GM12864 (cell line): ENCODE results near the gene SMAD4.

Experiments used
- DNase-seq: peaks from one replicate; pipeline ENCODE4 v3.0.0-alpha.2; 2011; ENCODE audit warnings: low read depth
- H3K4me3 ChIP-seq: 2 replicates; pipeline ENCODE4 v1.5.1; 2011; ENCODE audit warnings: mild to moderate bottlenecking, low read depth, low read length, control low read depth
- TF ChIP-seq, protein P1 (sequence below): IDR thresholded peaks from 2 replicates; pipeline ENCODE4 v1.5.1; 2011; ENCODE audit warnings: low read depth, mild to moderate bottlenecking, moderate library complexity, low read length, control low read depth, inconsistent platforms; ENCODE audit errors: missing control alignments

SMAD4 gene

DNA sequence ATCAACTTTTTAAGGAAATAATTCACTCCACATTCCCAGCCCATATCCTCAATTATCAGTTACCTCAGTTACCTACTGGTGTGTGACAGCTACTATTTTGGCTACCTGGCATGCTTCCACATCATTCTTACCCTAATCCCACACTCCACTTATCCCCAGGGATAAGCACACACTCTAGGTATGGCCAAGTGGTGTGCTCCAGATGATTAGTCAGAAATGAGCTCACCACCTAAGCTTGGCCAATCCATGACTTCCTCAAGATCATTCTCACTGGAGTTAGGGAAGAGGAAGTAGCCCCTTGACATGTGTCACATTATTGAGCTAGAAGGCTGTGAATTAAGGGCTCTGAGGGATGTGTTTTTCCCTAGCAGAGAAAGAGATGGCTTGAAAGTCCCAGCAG, 20.9 kb upstream of the SMAD4 start:
- no peak for DNase-seq
- TF ChIP-seq, protein P1, sequence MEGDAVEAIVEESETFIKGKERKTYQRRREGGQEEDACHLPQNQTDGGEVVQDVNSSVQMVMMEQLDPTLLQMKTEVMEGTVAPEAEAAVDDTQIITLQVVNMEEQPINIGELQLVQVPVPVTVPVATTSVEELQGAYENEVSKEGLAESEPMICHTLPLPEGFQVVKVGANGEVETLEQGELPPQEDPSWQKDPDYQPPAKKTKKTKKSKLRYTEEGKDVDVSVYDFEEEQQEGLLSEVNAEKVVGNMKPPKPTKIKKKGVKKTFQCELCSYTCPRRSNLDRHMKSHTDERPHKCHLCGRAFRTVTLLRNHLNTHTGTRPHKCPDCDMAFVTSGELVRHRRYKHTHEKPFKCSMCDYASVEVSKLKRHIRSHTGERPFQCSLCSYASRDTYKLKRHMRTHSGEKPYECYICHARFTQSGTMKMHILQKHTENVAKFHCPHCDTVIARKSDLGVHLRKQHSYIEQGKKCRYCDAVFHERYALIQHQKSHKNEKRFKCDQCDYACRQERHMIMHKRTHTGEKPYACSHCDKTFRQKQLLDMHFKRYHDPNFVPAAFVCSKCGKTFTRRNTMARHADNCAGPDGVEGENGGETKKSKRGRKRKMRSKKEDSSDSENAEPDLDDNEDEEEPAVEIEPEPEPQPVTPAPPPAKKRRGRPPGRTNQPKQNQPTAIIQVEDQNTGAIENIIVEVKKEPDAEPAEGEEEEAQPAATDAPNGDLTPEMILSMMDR = no peak
- no peak overlapping the region for H3K4me3 ChIP-seq

DNA sequence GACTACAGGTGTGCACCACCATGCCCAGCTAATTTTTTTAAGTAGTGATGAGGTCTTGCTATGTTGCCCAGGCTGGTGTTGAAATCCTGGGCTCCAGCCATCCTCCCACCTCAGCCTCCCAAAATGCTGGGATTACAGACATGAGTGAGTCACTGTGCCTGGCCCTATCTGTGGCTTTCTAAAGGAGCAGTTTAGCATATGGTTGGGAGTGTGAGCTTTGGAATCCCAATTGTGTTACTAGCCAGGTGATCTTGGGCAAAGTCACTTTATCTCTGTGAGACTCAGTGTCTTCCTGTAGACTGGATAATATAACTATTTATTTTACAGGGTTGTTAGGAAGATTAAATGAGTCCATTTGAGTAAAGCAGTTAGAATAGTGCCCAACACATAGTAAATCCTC, 19.8 kb upstream of the SMAD4 start:
- DNase-seq = no peak
- TF ChIP-seq, protein P1 = no peak
- no peak overlapping the region for H3K4me3 ChIP-seq

DNA sequence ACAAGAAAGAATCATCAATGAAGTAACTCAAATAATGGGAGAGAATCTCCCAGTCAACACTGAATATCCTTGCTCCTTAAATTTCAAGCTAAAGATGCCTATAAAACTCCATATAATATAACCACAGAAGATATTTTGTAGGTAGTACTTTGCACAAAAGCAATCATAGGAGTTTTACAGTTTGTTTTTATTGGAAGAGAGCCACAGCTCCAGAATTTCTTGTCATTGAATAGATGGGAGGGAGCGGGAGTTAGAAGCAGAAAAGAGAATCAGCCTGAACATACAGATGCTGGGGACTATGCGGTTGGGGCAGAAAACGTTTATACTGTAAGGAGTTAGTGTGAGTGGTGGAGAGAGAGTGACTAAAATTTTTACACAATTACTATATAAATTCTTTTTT, 18.3 kb upstream of the SMAD4 start:
- no peak for DNase-seq
- TF ChIP-seq, protein P1 = no peak

DNA sequence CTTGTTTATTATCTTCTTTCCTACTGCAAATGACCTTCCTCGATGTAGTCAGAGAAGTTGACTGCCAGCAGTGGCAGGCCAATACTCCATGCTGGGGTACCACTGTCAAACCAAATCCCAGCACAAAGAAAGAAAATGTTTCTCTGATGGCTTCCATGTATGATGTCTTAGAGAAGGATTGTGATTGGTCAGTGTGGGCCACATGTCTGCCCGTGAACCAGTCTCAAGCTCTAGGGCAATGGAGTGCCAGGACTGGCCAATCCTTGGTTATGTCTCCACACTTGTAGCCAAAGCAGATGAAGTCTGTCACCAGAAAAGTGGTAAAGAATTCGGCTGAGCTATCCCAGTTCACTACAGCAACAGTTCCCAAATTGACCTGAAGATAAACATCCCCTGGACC, 17.6 kb upstream of the SMAD4 start:
- TF ChIP-seq, protein P1 = no peak
- no peak overlapping the region for H3K4me3 ChIP-seq
- no peak for DNase-seq

More for the DNA sequence above, 18.3 kb upstream of the SMAD4 start:
- H3K4me3 ChIP-seq = no peak overlapping the region

DNA sequence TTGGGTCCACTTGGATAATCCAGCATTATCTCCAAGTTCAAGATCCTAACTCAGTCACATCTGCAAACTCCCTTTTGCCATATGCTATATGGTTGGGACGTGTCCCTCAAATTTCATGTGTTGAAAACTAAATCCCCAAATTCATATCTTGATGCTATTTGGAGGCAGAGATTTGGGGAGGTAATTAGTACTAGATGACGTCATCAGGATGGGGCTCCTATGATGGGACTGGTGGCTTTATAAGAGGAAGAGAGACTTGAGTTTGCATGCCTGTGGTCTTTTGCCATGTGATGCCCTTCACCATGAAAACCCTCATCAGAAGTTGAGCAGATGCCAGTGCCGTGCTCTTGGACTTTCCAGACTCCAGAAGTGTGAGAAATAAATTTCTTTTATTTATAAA, 16.8 kb upstream of the SMAD4 start:
- TF ChIP-seq, protein P1 = no peak
- no peak for DNase-seq
- no peak overlapping the region for H3K4me3 ChIP-seq

DNA sequence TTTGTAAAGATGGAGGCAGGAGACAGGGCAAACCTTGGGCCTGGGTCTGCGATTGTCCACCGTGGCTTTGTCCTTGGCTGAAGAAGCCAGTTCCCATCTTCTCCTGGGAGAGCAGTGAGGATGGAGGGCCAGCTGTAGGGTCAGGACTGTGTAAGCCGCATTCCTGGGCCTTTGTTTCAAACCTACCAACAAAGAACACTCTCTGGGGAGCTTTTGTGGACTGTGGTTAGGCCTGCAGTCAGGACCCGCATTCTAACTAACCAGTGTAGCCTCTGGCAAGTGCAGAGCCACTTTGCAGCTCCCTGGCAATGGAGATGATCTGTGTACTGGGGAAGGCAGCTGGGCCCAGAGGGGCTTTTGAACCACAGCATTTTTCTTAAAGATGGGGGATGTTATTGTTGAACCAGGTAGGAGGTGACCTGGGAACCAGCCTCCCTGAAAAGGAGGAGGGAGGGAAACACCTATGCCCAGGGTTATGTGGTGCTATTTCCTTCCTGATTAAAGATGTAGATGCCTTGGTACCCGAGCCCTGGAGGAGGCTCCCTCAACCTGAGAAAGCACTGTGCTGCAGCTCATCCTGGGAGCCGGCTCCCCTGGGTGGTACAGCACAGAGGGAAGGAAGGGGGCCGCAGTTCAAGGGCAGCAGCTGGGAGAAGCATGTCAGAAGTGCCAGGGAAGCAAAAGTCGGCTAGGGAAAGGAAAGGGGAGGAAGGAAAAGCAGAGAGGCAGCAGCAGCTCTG, 12.7 kb upstream of the SMAD4 start:
- TF ChIP-seq, protein P1 = no peak
- no peak overlapping the region for H3K4me3 ChIP-seq
- no peak for DNase-seq

DNA sequence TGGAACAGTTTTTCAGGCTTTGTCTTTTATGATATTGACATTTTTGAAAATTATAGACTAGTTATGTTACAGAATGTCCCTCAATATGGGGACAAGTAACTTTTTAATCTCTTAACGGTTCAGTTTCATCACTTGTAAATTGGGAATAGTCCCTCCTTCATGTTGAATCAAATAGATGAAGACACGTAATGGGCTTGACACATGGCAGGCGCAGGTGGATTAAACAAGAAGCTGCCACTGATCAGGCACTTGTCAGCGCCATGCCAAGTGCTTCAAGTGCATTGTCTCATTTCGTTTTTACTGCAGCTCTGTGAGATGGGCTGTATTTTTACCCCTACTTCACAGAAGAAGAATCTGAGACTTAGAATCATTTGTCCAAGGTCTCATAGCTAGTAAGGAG, 9.5 kb upstream of the SMAD4 start:
- H3K4me3 ChIP-seq = no peak overlapping the region
- DNase-seq = no peak
- TF ChIP-seq, protein P1 = no peak
